ENCODE results near the gene PASK.

PASK gene

DNA sequence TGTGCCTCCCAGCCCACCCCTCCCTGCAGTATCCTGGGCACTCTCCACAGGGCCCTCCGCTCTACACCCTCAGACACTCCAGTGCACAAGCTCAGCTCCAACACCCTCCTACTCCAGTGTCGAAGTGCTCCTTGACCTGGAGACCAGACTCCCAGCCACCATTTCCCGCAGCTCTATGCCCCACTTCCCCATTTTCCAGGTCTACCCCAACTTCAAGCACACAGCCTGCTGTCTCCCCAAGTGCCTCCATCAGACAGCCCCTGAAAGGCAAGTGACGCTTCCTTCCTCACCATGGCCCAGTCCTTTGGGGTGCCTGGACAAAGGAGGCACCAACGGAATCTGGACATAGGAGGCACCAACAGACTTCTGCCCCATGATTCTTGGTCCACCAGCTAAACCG is 7.2 kb downstream of the PASK start:
- H3K4me3 ChIP-seq (ENCODE audit: low read depth, low read length), result no peak overlapping the region
- TF ChIP-seq, protein P1, sequence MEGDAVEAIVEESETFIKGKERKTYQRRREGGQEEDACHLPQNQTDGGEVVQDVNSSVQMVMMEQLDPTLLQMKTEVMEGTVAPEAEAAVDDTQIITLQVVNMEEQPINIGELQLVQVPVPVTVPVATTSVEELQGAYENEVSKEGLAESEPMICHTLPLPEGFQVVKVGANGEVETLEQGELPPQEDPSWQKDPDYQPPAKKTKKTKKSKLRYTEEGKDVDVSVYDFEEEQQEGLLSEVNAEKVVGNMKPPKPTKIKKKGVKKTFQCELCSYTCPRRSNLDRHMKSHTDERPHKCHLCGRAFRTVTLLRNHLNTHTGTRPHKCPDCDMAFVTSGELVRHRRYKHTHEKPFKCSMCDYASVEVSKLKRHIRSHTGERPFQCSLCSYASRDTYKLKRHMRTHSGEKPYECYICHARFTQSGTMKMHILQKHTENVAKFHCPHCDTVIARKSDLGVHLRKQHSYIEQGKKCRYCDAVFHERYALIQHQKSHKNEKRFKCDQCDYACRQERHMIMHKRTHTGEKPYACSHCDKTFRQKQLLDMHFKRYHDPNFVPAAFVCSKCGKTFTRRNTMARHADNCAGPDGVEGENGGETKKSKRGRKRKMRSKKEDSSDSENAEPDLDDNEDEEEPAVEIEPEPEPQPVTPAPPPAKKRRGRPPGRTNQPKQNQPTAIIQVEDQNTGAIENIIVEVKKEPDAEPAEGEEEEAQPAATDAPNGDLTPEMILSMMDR (IDR thresholded peaks at IDR 0.05; ENCODE audit: control insufficient read depth, extremely low read depth, insufficient read depth), result no peak
- DNase-seq (ENCODE audit: low read depth), result no peak

DNA sequence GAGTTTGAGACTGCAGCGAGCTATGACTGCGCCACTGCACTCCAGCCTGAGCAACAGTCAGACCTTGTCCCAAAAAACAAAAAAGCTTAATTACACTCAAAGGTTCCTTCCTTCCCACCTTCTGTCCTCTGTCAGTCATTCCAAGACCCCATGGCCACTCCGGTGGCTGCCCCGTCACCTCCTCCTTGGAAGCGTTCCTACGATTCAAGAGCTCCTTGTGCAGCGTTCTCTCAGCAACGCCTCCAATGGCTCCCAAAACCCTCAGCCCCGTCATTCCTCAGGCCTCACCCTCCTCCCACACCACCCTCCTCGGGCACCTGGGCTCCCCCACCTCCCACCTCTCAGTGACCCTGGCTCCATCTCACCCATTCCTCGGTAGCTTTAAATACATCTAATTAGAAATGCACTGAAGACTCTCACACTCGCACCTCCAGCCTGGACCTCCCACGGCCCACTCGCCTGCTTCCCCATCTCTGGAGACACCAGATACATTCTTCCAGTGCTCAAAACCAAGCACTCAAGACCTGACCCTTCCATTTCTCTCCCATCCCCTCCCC is 8.0 kb downstream of the PASK start:
- TF ChIP-seq, protein P1 (IDR thresholded peaks at IDR 0.05; ENCODE audit: control insufficient read depth, extremely low read depth, insufficient read depth), result no peak
- no peak for DNase-seq (ENCODE audit: low read depth)
- no peak overlapping the region for H3K4me3 ChIP-seq (ENCODE audit: low read depth, low read length)

- TF ChIP-seq, protein P1 (IDR thresholded peaks at IDR 0.05; ENCODE audit: control insufficient read depth, extremely low read depth, insufficient read depth), result no peak
- H3K4me3 ChIP-seq (ENCODE audit: low read depth, low read length), result no peak overlapping the region
- no peak for DNase-seq (ENCODE audit: low read depth)
Measured at GRCh38 chr2:241140445-241140840, 8.8 kb downstream of the PASK start.

- no peak overlapping the region for H3K4me3 ChIP-seq (ENCODE audit: low read depth, low read length)
- TF ChIP-seq, protein P1 (IDR thresholded peaks at IDR 0.05; ENCODE audit: control insufficient read depth, extremely low read depth, insufficient read depth), result no peak
- no peak for DNase-seq (ENCODE audit: low read depth)
Measured at GRCh38 chr2:241139531-241140444, 9.5 kb downstream of the PASK start.

DNA sequence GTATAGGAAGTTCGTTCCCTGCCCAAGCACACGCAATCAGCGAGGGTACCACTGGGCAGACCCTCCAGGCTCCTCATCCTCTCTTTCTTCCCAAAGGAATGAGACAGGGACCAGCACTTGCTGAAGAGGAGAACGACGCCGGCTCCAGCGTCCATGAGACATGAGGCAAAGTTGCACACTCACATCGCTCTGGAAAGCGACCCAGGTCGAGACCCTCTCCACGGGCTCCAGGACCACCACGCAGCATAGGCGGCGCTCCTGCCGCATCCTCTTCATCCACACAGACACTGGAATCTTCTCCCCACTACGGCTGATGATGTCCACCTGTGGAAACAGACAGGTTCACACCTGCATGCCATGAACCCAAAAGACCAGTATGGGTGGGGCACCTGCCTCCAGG is 10.8 kb downstream of the PASK start:
- DNase-seq (ENCODE audit: low read depth), result no peak
- TF ChIP-seq, protein P1 (IDR thresholded peaks at IDR 0.05; ENCODE audit: control insufficient read depth, extremely low read depth, insufficient read depth), result no peak
- H3K4me3 ChIP-seq (ENCODE audit: low read depth, low read length), result no peak overlapping the region

GRCh38 chr2:241137276-241138190 is 11.7 kb downstream of the PASK start:
- no peak overlapping the region for H3K4me3 ChIP-seq (ENCODE audit: low read depth, low read length)
- TF ChIP-seq, protein P1 (IDR thresholded peaks at IDR 0.05; ENCODE audit: control insufficient read depth, extremely low read depth, insufficient read depth), result no peak
- DNase-seq (ENCODE audit: low read depth), result no peak
